VCaP (cell line): ENCODE data around the gene ZDHHC9.
A peak's percentile ranks its signal among the peaks of the same experiment; 100 is the strongest.
"Not testable (repeated sequence)": the region's sequence is repeated elsewhere in the genome, so short reads cannot be mapped to it uniquely, and the experiment has no call there.

Experiments
- H3K27ac ChIP-seq: fragments of 450-650 bp; 2 replicates; pipeline ENCODE4 v1.5.1; 2017
- CTCF ChIP-seq: fragments of 450-650 bp; conservative IDR thresholded peaks from 2 replicates; pipeline ENCODE4 v1.5.1; 2017; ENCODE audit warnings: mild to moderate bottlenecking, moderate library complexity

ZDHHC9 gene

GRCh38 chrX:129843459-129844306, at the start of gene ZDHHC9:
Gene ZDHHC9 (minus strand): TSS chrX:129843886. CDS start chrX:129841945, 1,941 bp downstream.
- no peak for TF ChIP-seq CTCF
- peak within 1 kb of the TSS; percentile 86 for H3K27ac ChIP-seq

GRCh38 chrX:129877401-129877800, 33.7 kb upstream of the ZDHHC9 start:
- H3K27ac ChIP-seq: no peak overlapping the region
- TF ChIP-seq CTCF: no peak

GRCh38 chrX:129876771-129877305, 33.2 kb upstream of the ZDHHC9 start:
- TF ChIP-seq CTCF: no peak
- no peak overlapping the region for H3K27ac ChIP-seq

GRCh38 chrX:129875669-129876068, 32.0 kb upstream of the ZDHHC9 start:
- H3K27ac ChIP-seq: no peak overlapping the region
- TF ChIP-seq CTCF: no peak

GRCh38 chrX:129872524-129872923, 28.8 kb upstream of the ZDHHC9 start:
- no peak for TF ChIP-seq CTCF
- H3K27ac ChIP-seq: no peak overlapping the region

- not testable (repeated sequence) for H3K27ac ChIP-seq
These were observed 22.6 kb upstream of the ZDHHC9 start for GRCh38 chrX:129866321-129866720.

- H3K27ac ChIP-seq: not testable (repeated sequence)
These were observed 15.4 kb upstream of the ZDHHC9 start for GRCh38 chrX:129859134-129859533.

- H3K27ac ChIP-seq: not testable (repeated sequence)
These were observed 8.1 kb upstream of the ZDHHC9 start for GRCh38 chrX:129851825-129852224.

- H3K27ac ChIP-seq: no peak overlapping the region
- TF ChIP-seq CTCF: no peak
These were observed 3.0 kb upstream of the ZDHHC9 start for GRCh38 chrX:129846716-129847115.
